Peyer's patch (tissue), 4 donors: ENCODE measurements around the gene TM4SF4. TPM values are rescaled to one million over a fixed set of nuclear protein-coding genes. Genes with fewer than 3 reads are reported as not detected.

ENCODE experiments used
- DNase-seq, 3 donors: peaks; one replicate each; pipeline ENCODE4 v3.0.0-alpha.2; 2017 to 2019
- H3K27ac ChIP-seq, 4 donors: fragments of 200-600 bp; sonication (generic); one replicate each; pipeline ENCODE4 v1.5.1; 2016 to 2019
- H3K27me3 ChIP-seq, 2 donors: fragments of 200-600 bp; sonication (generic); one replicate each; pipeline ENCODE4 v1.5.1; 2019
- H3K36me3 ChIP-seq, 3 donors: fragments of 200-600 bp; sonication (generic); one replicate each; pipeline ENCODE4 v1.5.1; 2016 to 2019
- H3K4me1 ChIP-seq, 4 donors: fragments of 200-600 bp; sonication (generic); one replicate each; pipeline ENCODE4 v1.5.1; 2016 to 2019
- H3K4me3 ChIP-seq, 4 donors: fragments of 200-600 bp; sonication (generic); 1 replicate in 3 of 4; 2 replicates in 1 of 4; pipeline ENCODE4 v1.5.1; 2016 to 2019; ENCODE audit warnings: mild to moderate bottlenecking in 1 of 4
- H3K9me3 ChIP-seq, 4 donors: fragments of 200-600 bp; sonication (generic); one replicate each; pipeline ENCODE4 v1.5.1; 2016 to 2019; ENCODE audit warnings: mild to moderate bottlenecking in 1 of 4
- CTCF ChIP-seq, 6 experiments: fragments of 450-650 bp in 4 of 6; fragments of 200-600 bp in 2 of 6; sonication (generic) in 1 of 6; IDR thresholded peaks; one replicate each; pipeline ENCODE4 v1.5.1; 2017 to 2019; ENCODE audit warnings: antibody characterized with exemption in 6 of 6, mild to moderate bottlenecking in 3 of 6, moderate library complexity in 1 of 6
- POLR2A ChIP-seq, 2 donors: fragments of 450-650 bp; IDR thresholded peaks; one replicate each; pipeline ENCODE4 v1.5.1; 2017; ENCODE audit warnings: antibody characterized with exemption in 2 of 2, mild to moderate bottlenecking in 2 of 2, moderate library complexity in 2 of 2
- total RNA-seq, 4 donors: library from RNA; depleted of rRNA; stranded (reverse); fragments of >200 nt; gene quantifications; one replicate each; pipeline ENCODE4 v1.1.0, GENCODE V29; 2016

TM4SF4 gene, protein sequence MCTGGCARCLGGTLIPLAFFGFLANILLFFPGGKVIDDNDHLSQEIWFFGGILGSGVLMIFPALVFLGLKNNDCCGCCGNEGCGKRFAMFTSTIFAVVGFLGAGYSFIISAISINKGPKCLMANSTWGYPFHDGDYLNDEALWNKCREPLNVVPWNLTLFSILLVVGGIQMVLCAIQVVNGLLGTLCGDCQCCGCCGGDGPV
- 100 to 1,000 TPM in 3 of 4 donors, 1 to 10 TPM in 1; 1.7 to 500 (median 217) TPM for total RNA-seq

DNA sequence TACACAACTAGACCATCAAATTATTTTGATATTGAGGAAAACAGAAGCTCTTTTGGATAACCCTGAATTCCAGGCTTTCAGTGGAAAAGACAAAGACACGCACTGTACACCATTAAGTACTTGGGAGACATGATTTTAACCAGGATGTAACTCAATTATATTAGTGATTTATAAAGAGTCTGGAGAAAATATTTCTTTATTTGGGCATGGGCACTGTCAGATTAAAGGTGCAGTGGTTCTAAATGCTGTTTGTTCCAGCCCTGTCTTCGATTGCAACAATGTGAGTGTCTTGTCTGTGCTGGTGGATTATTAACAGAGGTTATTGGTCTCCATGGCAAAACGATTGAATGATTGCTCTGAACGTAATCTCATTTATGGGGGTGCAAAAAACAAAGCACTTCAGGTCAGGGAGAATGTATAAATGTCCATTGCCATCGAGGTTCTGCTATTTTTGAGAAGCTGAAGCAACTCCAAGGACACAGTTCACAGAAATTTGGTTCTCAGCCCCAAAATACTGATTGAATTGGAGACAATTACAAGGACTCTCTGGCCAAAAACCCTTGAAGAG is at the start of gene TM4SF4:
Gene TM4SF4, plus strand, starts transcription at position 448 of the 568 bp plus-strand sequence. CDS start 181 bp downstream, outside the sequence.
- peaks cover 0 to 17% (median 4%) of the 10 kb centered on the region in 4 donors for H3K4me1 ChIP-seq
- peak within 1 kb of the TSS in 2 of 4 donors; percentile 39 to 48 for H3K4me3 ChIP-seq
- no peaks in the 10 kb centered on the region for H3K27me3 ChIP-seq
- no peaks in the 10 kb centered on the region for H3K36me3 ChIP-seq
- no peak for DNase-seq
- H3K9me3 ChIP-seq, result no peaks in the 10 kb centered on the region
- peak within 1 kb of the TSS in 3 of 4 donors; percentile 74 to 87 (median 84) for H3K27ac ChIP-seq
- TF ChIP-seq POLR2A (IDR thresholded peaks at IDR 0.05) (peak in 1 of 2 donors; percentile 37), CTCF (IDR thresholded peaks at IDR 0.05) (no peak)

GRCh38 chr3:149424918-149425317 is 49.6 kb upstream of the TM4SF4 start:
- Histone ChIP-seq H3K9me3 (no peaks in the 10 kb centered on the region), H3K4me3 (no peak overlapping the region), H3K27me3 (no peaks in the 10 kb centered on the region), H3K27ac (no peak overlapping the region), H3K4me1 (no peaks in the 10 kb centered on the region), H3K36me3 (no peaks in the 10 kb centered on the region)
- no peak for DNase-seq
- TF ChIP-seq CTCF (IDR thresholded peaks at IDR 0.05) (no peak), POLR2A (IDR thresholded peaks at IDR 0.05) (no peak)

DNA sequence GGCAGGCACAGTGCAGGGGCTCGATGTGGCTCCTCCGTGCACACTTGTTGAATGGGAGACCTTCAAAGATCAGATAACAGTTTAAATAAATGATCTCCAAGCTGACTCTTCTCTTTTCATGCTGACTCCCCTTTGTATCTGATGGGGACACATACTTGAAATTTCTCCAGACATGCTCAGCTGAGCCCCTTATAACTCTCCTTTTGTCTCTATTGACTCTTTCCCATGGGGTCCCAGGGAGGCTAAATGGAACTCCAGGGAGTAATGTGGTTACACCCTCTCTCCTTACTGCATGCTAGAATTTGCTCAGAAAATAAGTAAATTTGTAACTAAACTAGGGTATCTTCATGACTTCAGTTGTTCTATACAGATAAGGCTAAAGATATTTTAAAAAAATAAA is 48.2 kb upstream of the TM4SF4 start:
- TF ChIP-seq CTCF (IDR thresholded peaks at IDR 0.05) (no peak), POLR2A (IDR thresholded peaks at IDR 0.05) (no peak)
- Histone ChIP-seq H3K4me3 (no peak overlapping the region), H3K27me3 (no peaks in the 10 kb centered on the region), H3K9me3 (no peaks in the 10 kb centered on the region), H3K36me3 (no peaks in the 10 kb centered on the region), H3K27ac (no peak overlapping the region), H3K4me1 (no peaks in the 10 kb centered on the region)
- DNase-seq, result no peak

DNA sequence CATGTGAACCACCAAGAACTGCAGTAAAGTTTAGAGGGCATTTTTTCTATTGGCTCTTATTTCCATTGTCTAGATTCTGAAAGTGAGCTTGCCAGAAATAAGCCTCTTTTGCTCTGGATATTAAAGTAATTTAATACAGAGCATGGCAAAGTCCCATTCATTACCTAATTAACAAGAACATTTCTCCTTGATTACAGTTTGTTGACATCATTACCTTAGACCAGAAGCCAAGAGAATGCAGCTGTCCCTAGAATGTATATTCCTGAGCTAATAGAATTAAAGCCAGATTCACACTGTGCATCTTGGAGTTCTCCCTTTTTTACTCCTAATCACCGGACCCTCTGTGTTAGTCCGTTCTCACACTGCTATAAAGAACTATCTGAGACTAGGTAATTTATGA is 46.4 kb upstream of the TM4SF4 start:
- no peak overlapping the region for H3K4me3 ChIP-seq
- no peak overlapping the region for H3K27ac ChIP-seq
- no peaks in the 10 kb centered on the region for H3K9me3 ChIP-seq
- H3K36me3 ChIP-seq, result no peaks in the 10 kb centered on the region
- H3K4me1 ChIP-seq, result no peaks in the 10 kb centered on the region
- no peaks in the 10 kb centered on the region for H3K27me3 ChIP-seq
- TF ChIP-seq CTCF (IDR thresholded peaks at IDR 0.05) (no peak), POLR2A (IDR thresholded peaks at IDR 0.05) (no peak)
- no peak for DNase-seq

GRCh38 chr3:149430216-149430615 is 44.3 kb upstream of the TM4SF4 start:
- no peak for TF ChIP-seq CTCF (IDR thresholded peaks at IDR 0.05)
- TF ChIP-seq POLR2A (IDR thresholded peaks at IDR 0.05), result no peak
- Histone ChIP-seq H3K4me1 (no peaks in the 10 kb centered on the region), H3K27ac (no peak overlapping the region), H3K27me3 (no peaks in the 10 kb centered on the region), H3K4me3 (no peak overlapping the region), H3K36me3 (no peaks in the 10 kb centered on the region), H3K9me3 (no peaks in the 10 kb centered on the region)
- DNase-seq, result no peak
